ENCODE data around the gene PROM2.

- TF ChIP-seq CTCF (IDR thresholded peaks at IDR 0.05) (no peak), POLR2A (IDR thresholded peaks at IDR 0.05) (no peak)
Measured at GRCh38 chr2:95291222-95291621, 17.0 kb downstream of the PROM2 start.
